ENCODE results near the gene PTPRM.

Gene PTPRM

DNA sequence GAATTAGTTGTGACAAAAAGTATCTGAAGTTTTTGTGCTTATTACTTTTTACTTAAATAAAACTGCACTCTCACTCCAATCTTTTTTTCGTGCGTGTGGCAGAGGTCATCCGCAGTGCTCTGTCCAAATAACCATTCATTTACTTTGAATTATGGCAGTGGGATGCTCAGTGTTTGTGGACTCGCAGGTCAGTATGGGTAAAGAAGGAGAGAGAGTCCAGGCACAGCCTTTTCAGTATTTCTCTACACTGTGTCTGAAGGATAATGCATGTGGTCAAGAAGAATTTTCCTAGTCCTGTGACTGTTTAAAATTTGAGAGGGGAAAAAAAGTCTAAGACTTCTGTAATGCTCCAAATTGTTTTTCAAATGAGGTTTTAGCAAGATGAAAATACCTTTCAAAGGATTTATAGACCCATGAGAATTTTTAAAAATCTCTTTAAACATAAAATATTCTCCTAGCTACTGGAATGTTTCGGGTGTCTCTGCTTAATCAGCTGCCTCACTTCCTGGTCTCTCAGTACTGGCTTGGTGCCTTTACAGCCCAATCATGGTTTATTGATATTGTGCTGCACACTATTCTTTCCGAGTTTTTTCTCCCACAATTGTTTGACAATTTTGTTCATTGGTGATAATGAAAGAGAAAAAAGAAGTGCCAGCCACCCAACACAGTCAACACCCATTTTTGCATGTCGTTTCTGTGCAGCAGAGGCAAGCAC lies 453.2 kb downstream of the PTPRM start:
- no peak for DNase-seq (ENCODE audit: low read depth)
- no peak for TF ChIP-seq POLR2A (IDR thresholded peaks at IDR 0.05; ENCODE audit: extremely low read depth, insufficient read length)
- no peak for TF ChIP-seq MYC (IDR thresholded peaks at IDR 0.05; ENCODE audit: low read depth, low read length)
- TF ChIP-seq, protein P1, sequence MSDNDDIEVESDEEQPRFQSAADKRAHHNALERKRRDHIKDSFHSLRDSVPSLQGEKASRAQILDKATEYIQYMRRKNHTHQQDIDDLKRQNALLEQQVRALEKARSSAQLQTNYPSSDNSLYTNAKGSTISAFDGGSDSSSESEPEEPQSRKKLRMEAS (IDR thresholded peaks at IDR 0.05; ENCODE audit: low read depth, low read length): no peak
- TF ChIP-seq, protein P2, sequence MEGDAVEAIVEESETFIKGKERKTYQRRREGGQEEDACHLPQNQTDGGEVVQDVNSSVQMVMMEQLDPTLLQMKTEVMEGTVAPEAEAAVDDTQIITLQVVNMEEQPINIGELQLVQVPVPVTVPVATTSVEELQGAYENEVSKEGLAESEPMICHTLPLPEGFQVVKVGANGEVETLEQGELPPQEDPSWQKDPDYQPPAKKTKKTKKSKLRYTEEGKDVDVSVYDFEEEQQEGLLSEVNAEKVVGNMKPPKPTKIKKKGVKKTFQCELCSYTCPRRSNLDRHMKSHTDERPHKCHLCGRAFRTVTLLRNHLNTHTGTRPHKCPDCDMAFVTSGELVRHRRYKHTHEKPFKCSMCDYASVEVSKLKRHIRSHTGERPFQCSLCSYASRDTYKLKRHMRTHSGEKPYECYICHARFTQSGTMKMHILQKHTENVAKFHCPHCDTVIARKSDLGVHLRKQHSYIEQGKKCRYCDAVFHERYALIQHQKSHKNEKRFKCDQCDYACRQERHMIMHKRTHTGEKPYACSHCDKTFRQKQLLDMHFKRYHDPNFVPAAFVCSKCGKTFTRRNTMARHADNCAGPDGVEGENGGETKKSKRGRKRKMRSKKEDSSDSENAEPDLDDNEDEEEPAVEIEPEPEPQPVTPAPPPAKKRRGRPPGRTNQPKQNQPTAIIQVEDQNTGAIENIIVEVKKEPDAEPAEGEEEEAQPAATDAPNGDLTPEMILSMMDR (IDR thresholded peaks at IDR 0.05; ENCODE audit: low read depth, low read length): no peak

DNA sequence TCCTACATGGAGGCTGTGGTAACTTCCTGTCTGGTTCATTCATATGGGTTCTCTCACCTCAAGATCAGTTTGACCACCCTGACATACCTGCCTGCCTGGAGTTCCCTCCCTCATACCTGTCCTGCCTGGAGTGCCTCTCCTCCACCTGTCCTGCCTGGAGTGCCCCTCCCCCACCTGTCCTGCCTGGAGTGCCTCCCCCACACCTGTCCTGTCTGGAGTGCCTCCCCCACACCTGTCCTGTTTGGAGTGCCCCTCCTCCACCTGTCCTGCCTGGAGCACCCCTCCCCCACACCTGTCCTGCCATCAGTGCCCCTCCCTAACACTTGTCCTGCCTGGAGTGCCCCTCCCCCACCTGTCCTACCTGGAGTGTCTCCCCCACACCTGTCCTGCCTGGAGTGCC lies 461.9 kb downstream of the PTPRM start:
- TF ChIP-seq POLR2A (IDR thresholded peaks at IDR 0.05; ENCODE audit: extremely low read depth, insufficient read length): no peak
- TF ChIP-seq, protein P2 (IDR thresholded peaks at IDR 0.05; ENCODE audit: low read depth, low read length): no peak
- TF ChIP-seq MYC (IDR thresholded peaks at IDR 0.05; ENCODE audit: low read depth, low read length): no peak
- TF ChIP-seq, protein P1 (IDR thresholded peaks at IDR 0.05; ENCODE audit: low read depth, low read length): no peak
- no peak for DNase-seq (ENCODE audit: low read depth)
- H3K4me3 ChIP-seq (ENCODE audit: low read depth, low read length): no peak overlapping the region

More for the DNA sequence above, 453.2 kb downstream of the PTPRM start:
- no peak overlapping the region for H3K4me3 ChIP-seq (ENCODE audit: low read depth, low read length)

DNA sequence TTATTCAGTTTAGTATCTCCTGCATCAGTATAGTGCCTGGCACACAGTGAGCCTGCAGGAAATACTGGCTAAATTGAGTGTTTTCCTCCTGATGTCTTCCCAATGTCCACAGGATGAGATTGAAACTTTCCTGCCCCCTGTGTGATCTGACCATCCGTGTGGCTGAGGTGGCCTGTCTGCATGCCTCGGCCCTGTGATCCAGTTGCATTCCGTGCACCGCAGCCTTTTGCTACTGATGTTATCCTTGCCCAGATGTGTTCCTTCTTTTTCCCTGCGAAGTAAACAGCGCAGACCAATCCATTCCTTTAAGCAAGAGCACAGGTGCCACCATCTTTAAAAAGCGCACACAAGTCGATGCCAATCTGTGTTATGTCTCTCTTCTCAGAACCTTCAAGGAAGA lies 462.6 kb downstream of the PTPRM start:
- H3K4me3 ChIP-seq (ENCODE audit: low read depth, low read length): no peak overlapping the region
- TF ChIP-seq MYC (IDR thresholded peaks at IDR 0.05; ENCODE audit: low read depth, low read length) (no peak), POLR2A (IDR thresholded peaks at IDR 0.05; ENCODE audit: extremely low read depth, insufficient read length) (no peak)
- TF ChIP-seq, protein P2 (IDR thresholded peaks at IDR 0.05; ENCODE audit: low read depth, low read length): no peak
- TF ChIP-seq, protein P1 (IDR thresholded peaks at IDR 0.05; ENCODE audit: low read depth, low read length): no peak
- no peak for DNase-seq (ENCODE audit: low read depth)

DNA sequence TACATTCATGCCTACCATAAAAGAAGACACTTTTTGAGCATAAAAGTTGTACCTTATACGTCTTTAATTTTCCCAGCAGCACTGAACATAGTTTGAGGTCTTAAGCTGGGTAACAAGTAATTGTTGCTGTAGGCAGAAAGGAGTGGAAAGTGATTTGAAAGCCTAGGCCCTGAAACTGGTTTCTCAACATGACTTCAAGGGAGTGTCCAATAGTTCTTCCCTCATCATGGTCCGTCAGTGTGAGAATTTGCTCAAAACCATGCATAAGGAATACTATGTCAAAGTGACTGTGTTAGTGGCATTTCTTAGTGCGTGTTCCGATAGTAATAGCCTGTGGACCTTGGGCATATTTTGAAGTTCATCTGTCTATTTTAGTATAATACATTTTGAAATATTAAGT lies 463.1 kb downstream of the PTPRM start:
- H3K4me3 ChIP-seq (ENCODE audit: low read depth, low read length): no peak overlapping the region
- TF ChIP-seq MYC (IDR thresholded peaks at IDR 0.05; ENCODE audit: low read depth, low read length) (no peak), POLR2A (IDR thresholded peaks at IDR 0.05; ENCODE audit: extremely low read depth, insufficient read length) (no peak)
- TF ChIP-seq, protein P2 (IDR thresholded peaks at IDR 0.05; ENCODE audit: low read depth, low read length): no peak
- TF ChIP-seq, protein P1 (IDR thresholded peaks at IDR 0.05; ENCODE audit: low read depth, low read length): no peak
- DNase-seq (ENCODE audit: low read depth): no peak

DNA sequence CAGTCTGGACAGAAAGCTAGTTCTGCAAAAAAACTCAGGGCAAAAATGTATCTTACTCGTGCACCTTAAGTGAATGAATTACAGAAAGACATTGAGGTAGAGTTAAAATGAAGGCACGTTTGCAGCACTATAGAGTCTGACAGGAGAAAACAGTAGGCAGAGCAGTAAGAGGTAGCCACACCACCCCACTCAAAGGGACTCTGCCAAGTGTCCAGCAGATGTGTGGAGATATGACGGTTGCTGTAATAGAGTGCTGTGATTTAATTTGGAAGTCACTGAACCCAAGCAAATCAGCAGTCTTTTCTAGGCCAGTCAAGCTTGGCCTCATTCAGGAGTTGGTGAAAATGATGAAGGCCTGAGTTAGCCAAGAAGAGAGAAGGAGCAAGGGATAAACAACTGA lies 464.4 kb downstream of the PTPRM start:
- no peak for DNase-seq (ENCODE audit: low read depth)
- H3K4me3 ChIP-seq (ENCODE audit: low read depth, low read length): no peak overlapping the region
- TF ChIP-seq POLR2A (IDR thresholded peaks at IDR 0.05; ENCODE audit: extremely low read depth, insufficient read length) (no peak), MYC (IDR thresholded peaks at IDR 0.05; ENCODE audit: low read depth, low read length) (no peak)
- TF ChIP-seq, protein P1 (IDR thresholded peaks at IDR 0.05; ENCODE audit: low read depth, low read length): no peak
- TF ChIP-seq, protein P2 (IDR thresholded peaks at IDR 0.05; ENCODE audit: low read depth, low read length): no peak
